ENCODE results near the gene BCAT1.
A peak's percentile ranks its signal among the peaks of the same experiment; 100 is the strongest.

Gene BCAT1

GRCh38 chr12:24948757-24949722 is at the start of gene BCAT1:
Gene BCAT1, minus strand, starts transcription at chr12:24949101. Its CDS starts 169 bp downstream, at chr12:24948932.
- FAIRE-seq: peak; percentile 94
- peak; percentile 71 for DNase-seq (ENCODE audit: insufficient read length, low spot score)

- FAIRE-seq (no peak), DNase-seq (ENCODE audit: insufficient read length, low spot score) (no peak)
Observed at GRCh38 chr12:24997970-24998582, 49.2 kb upstream of the BCAT1 start.

GRCh38 chr12:24997496-24997895 is 48.6 kb upstream of the BCAT1 start:
- no peak for DNase-seq (ENCODE audit: insufficient read length, low spot score)
- no peak for FAIRE-seq

GRCh38 chr12:24996820-24997219 is 47.9 kb upstream of the BCAT1 start:
- FAIRE-seq (no peak), DNase-seq (ENCODE audit: insufficient read length, low spot score) (no peak)

GRCh38 chr12:24996102-24996797 is 47.3 kb upstream of the BCAT1 start:
- FAIRE-seq (no peak), DNase-seq (ENCODE audit: insufficient read length, low spot score) (no peak)

GRCh38 chr12:24993793-24994192 is 44.9 kb upstream of the BCAT1 start:
- FAIRE-seq: no peak

GRCh38 chr12:24991209-24992049 is 42.5 kb upstream of the BCAT1 start:
- DNase-seq (ENCODE audit: insufficient read length, low spot score) (peak; percentile 67), FAIRE-seq (no peak)

More at GRCh38 chr12:24993793-24994192, 44.9 kb upstream of the BCAT1 start:
- no peak for DNase-seq (ENCODE audit: insufficient read length, low spot score)

GRCh38 chr12:24989216-24989615 is 40.3 kb upstream of the BCAT1 start:
- DNase-seq (ENCODE audit: insufficient read length, low spot score): no peak
- FAIRE-seq: no peak

- DNase-seq (ENCODE audit: insufficient read length, low spot score) (no peak), FAIRE-seq (no peak)
Observed at GRCh38 chr12:24982250-24982649, 33.3 kb upstream of the BCAT1 start.

- no peak for DNase-seq (ENCODE audit: insufficient read length, low spot score)
- FAIRE-seq: no peak
Observed at GRCh38 chr12:24979976-24980730, 31.3 kb upstream of the BCAT1 start.

GRCh38 chr12:24979329-24979728 is 30.4 kb upstream of the BCAT1 start:
- DNase-seq (ENCODE audit: insufficient read length, low spot score) (no peak), FAIRE-seq (no peak)

- DNase-seq (ENCODE audit: insufficient read length, low spot score): no peak
- FAIRE-seq: no peak
Observed at GRCh38 chr12:24977711-24978110, 28.8 kb upstream of the BCAT1 start.

- FAIRE-seq (no peak), DNase-seq (ENCODE audit: insufficient read length, low spot score) (no peak)
Observed at GRCh38 chr12:24977060-24977459, 28.2 kb upstream of the BCAT1 start.

- no peak for DNase-seq (ENCODE audit: insufficient read length, low spot score)
- FAIRE-seq: no peak
Observed at GRCh38 chr12:24975425-24975824, 26.5 kb upstream of the BCAT1 start.

- FAIRE-seq (no peak), DNase-seq (ENCODE audit: insufficient read length, low spot score) (no peak)
Observed at GRCh38 chr12:24974216-24974615, 25.3 kb upstream of the BCAT1 start.

- FAIRE-seq (no peak), DNase-seq (ENCODE audit: insufficient read length, low spot score) (no peak)
Observed at GRCh38 chr12:24972078-24972477, 23.2 kb upstream of the BCAT1 start.

GRCh38 chr12:24970177-24970576 is 21.3 kb upstream of the BCAT1 start:
- DNase-seq (ENCODE audit: insufficient read length, low spot score) (no peak), FAIRE-seq (no peak)

GRCh38 chr12:24966951-24967564 is 18.2 kb upstream of the BCAT1 start:
- DNase-seq (ENCODE audit: insufficient read length, low spot score): no peak
- no peak for FAIRE-seq

GRCh38 chr12:24964342-24964741 is 15.4 kb upstream of the BCAT1 start:
- FAIRE-seq (no peak), DNase-seq (ENCODE audit: insufficient read length, low spot score) (no peak)
